NK-92 treated with Interleukin-12 subunit alpha and Interleukin-12 subunit beta, amount 100 ng/mL, for 24 hours (cell line): ENCODE data around the gene ERCC2.
"Not testable (repeated sequence)": the region's sequence is repeated elsewhere in the genome, so short reads cannot be mapped to it uniquely, and the experiment has no call there.

Experiments
- DNase-seq: peaks from one replicate; lab custom pipeline; 2025; lab: John Stamatoyannopoulos, UW

ERCC2 gene

GRCh38 chr19:45354241-45354842, 16.0 kb downstream of the ERCC2 start:
- DNase-seq, result no peak

- no peak for DNase-seq
Observed at GRCh38 chr19:45352914-45353796, 17.2 kb downstream of the ERCC2 start.

DNA sequence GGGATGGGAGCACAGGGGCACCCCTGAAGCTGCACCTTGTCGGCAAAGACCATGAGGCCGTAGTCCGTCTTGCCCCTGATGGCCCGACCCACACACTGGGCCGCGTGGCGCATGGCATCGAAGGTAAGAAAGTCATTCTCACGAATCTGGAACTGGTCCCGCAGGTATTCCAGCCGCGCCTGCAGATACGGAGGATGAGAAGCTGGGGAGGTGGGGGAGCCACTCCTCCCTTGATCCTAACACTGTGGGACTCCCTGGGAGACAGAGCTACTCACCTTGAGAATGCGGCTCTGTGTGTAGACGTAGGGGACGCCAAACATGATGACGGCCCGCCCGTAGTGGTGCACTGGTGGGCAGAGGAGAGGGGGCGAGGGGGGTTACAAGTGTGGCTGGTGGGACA, 17.9 kb downstream of the ERCC2 start:
- no peak for DNase-seq

GRCh38 chr19:45352062-45352461, 18.3 kb downstream of the ERCC2 start:
- DNase-seq, result no peak

DNA sequence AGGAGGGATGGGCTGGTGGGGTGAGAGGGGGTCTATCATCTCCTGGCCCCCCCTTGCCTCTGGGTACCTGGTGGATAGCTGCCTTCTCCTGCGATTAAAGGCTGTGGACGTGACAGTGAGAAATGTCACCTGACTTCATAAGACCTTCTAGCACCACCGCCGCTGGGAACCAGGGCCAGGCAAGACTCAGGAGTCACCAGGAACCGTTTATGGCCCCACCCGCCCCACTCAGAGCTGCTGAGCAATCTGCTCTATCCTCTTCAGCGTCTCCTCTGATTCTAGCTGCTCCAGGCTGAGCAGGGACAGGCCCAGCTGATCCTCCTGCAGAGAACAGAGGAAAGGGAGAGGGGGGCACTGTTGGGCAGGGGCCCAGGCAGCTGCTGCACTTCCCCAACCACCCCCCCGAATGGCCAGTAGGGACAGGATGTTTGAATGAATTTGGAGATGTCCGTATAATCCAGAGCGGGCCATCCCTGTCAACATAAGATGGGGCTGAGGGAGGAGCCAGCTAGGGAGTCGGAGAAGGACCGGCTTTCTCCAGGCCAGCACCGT, 18.9 kb downstream of the ERCC2 start:
- no peak for DNase-seq

DNA sequence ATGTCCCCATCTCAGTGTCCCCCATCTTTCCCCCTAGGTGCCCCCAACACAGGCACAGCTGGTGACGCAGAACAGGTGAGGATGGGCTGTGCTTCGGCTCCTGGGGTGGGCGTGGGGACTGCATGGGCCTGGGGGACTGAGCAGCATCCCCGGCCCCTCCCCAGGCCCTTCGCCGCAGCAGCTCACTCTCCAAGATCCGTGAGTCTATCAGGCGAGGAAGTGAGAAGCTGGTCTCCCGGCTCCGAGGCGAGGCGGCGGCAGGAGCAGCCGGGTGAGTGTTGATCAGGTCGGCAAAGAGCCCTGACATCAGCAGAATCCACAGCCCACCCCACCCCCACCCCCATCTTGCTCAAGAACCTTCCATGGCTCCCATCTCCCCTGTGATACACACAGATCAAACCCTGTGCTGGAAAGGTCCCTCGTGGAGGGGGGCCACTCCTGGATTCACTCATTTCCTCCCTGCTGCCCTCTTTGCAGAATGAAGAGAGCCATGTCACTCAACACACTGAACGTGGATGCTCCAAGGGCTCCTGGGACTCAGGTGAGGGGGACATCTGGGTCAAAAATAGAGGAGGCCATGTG, 19.8 kb downstream of the ERCC2 start:
- no peak for DNase-seq

DNA sequence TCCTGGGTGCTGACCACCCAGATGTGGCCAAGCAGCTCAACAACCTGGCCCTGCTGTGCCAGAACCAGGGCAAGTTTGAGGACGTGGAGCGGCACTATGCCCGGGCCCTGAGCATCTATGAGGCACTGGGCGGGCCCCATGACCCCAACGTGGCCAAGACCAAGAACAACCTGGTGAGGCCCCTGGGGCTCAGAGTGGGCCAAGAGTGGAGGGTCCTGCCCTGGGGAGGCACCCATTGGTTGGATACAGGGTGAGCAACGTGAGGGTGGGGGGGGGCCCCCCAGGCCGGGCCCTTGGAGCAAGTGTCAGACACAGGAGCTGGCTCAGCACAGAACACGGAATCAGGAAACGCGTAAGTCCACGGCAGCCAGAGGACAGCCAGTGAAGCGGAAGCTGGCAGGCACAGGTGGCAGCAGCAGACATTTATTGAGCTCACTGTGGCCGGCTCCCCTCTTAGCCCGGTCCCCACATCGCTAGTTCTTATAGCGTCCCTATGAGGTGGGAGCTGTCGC, 20.9 kb downstream of the ERCC2 start:
- no peak for DNase-seq

- DNase-seq, result no peak
Observed at GRCh38 chr19:45349126-45349415, 21.3 kb downstream of the ERCC2 start.

DNA sequence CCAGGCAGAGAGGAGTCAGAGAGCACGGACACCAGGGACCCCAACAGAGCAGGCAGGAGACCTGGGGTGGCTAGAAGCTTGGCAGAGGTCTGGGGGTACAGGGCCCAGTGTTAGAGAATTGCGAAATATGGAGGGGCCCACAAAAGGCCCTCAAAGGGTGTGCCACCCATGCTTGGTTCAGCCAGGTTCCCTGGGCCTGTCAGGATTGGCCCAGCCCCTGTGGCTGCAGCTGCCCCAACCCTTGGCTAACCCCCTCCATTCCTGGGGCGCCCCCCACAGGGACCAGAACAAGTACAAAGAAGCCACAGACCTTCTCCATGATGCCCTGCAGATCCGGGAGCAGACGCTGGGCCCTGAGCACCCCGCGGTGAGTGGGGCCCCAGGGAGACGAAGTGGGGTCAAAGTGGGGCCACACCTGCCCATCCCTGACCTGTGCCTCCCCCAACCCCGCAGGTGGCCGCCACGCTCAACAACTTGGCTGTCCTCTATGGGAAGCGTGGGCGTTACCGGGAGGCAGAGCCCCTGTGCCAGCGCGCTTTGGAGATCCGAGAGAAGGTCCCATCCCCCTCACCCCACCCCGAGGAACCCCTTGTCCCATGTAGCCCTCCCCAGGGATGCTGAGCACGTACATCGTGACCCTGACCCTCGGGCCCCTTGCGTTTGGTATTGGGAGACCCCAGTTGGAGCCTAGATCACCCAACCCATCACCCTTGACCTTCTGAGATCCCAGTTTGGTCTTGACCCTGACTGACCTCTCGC, 21.8 kb downstream of the ERCC2 start:
- no peak for DNase-seq

- no peak for DNase-seq
Observed at GRCh38 chr19:45347570-45348366, 22.6 kb downstream of the ERCC2 start.

- DNase-seq, result no peak
Observed at GRCh38 chr19:45346449-45346848, 23.9 kb downstream of the ERCC2 start.

DNA sequence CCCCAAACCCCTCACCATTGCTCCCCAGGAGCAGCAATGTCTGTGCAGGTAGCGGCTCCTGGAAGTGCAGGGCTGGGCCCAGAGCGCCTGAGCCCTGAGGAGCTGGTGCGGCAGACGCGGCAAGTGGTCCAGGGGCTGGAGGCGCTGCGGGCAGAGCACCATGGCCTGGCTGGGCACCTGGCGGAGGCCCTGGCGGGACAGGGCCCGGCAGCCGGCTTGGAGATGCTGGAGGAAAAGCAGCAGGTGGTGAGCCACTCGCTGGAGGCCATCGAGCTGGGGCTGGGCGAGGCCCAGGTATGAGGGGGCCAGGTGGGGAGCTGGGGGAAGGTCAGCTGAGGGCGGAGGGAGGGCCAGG, 24.9 kb downstream of the ERCC2 start:
- no peak for DNase-seq

DNA sequence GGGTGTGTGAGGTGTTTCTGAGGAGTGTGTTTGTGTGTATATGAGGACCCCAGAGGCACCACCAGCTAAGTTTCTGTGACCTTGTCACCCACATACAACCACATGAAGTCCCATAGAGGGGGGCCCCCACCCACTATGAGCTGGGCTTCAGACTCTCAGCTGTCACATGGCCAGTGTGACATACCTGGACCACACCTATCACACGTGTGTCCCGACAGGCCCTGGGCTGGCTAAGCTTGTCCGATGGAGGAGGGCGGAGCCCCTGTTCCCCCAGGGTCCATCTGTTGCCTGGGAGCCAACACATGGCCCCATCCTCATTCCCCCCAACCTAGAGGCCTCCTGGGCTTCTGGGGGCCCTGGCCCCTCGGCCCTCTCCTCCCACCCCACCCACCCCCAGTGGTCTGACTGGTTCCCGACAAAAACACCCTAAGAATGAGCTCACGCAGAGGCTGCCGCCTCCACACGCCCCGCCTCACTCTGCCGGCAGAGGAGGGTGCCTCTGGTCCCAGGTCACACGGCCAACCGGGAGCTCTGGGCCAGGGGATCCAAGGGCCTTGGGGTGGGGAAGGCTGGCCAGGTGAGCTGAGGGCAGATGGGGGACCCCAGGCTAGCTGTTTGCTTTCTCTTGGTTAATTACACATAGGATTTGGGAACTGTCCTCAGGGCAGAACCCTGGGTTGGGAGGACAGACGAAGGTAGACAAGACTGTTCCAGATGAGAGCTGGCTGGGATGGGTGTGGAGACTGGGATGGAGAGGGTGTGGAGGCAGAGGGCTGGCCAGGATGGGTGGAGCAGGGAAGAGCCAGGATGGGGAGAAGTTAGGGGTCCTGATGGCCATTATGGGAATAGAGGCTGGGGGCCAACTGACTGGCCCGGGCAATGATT, 25.5 kb downstream of the ERCC2 start:
- no peak for DNase-seq

GRCh38 chr19:45342911-45343310, 27.5 kb downstream of the ERCC2 start:
- no peak for DNase-seq

DNA sequence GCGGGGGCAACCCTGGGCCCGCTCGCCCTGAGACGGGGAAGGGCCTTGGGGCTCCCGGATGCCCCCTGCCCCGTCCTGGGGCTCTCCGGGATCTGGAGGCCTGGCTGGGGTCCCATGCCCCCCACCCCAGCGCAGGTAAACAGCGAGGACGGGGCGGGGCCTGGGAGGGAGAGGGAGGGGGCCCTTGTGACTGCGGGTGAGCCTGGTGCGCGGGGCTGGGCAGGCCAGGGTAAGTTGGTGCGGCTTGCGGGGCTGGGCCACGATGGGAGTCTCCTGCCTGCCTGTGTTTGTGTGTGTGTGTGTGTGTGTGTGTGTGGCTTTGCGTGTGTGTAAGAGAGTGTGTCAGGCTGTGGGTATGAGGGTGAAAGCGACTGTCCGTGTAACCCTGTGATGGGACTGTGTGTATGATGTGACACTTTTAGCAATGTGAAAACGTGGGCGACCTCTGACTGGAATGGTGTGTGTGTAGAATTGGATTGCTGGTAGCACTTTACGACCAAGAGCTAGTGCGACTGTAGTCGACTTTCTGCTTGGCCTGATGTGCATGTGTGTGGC, 29.4 kb downstream of the ERCC2 start:
- DNase-seq, result no peak

DNA sequence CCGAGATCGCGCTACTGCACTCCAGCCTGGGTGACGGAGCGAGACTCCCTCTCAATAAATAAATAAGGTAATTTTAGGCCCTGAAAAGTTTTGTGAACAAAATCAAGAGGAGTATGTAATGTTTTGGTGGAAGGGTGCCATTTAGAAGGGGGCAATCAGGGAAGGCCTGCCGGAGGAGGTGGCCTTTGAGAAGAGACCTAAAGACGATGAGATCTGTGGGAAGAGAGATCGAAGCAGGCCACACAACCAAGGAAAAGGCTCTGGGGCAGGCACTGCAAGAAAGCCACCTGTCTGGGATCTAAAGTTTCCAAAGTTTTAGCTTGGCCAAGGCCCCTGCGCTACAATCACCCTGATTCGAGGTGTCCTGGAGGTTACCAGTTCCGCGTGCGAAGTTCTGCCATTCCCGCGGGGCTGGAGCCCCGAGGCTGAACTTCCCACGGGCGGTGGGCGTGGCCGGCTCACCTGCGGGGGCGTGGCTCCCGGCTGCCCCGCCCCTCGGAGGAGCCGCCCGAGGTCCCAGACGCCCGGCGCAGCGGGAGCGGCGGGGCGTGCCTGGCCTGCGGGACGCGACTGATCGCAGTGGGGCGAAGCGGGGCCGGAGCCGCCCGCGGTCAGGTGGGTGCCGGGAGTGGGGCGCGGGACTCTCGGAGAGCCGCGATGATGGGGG, 30.0 kb downstream of the ERCC2 start, which contains the start of gene KLC3:
TSS of gene KLC3 (plus strand) at position 519 of the 667 bp plus-strand sequence. CDS start 4,792 bp downstream, outside the sequence.
- no peak for DNase-seq

GRCh38 chr19:45339629-45340028, 30.7 kb downstream of the ERCC2 start:
- no peak for DNase-seq

- no peak for DNase-seq
Observed at GRCh38 chr19:45336696-45337251, 33.6 kb downstream of the ERCC2 start.

DNA sequence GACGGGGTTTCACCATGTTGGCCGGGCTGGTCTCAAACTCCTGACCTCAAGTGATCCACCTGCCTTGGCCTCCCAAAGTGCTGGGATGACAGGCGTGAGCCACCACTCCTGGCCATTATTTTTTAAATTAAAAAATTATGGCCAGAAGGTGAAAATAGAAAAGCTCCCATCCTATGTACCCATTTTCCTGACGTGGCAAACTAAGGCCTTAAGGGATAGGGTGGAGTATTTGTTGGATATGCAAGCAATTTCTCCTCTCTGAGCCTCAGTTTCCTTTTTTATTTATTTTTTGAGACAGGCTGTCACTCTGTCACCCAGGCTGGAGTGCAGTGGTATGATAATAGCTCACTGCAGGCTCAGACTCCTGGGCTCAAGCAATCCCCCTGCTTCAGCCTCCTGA, 35.5 kb downstream of the ERCC2 start:
- DNase-seq, result not testable (repeated sequence)
